ENCODE results near the gene OSTC. TPM values are rescaled to one million over a fixed set of nuclear protein-coding genes. Genes with fewer than 3 reads are reported as not detected.
A peak's percentile ranks its signal among the peaks of the same experiment; 100 is the strongest.

The OSTC gene
- total RNA-seq, 6 experiments from 2014 or later, result 66.8 to 86.4 (median 76.9) TPM

GRCh38 chr4:108716340-108716739 is 65.9 kb downstream of the OSTC start:
- Histone ChIP-seq H3K4me3 (no peak overlapping the region), H3K4me1 (peaks cover 0 to 9% (median 0%) of the 10 kb centered on the region in 4 donors), H3K27me3 (no peaks in the 10 kb centered on the region), H3K36me3 (no peaks in the 10 kb centered on the region), H3K27ac (no peak overlapping the region), H3K9me3 (no peaks in the 10 kb centered on the region)
- intact Hi-C loops (cut with DNase I), result no loop called here
- peak in 1 of 4 donors; percentile 13 for TF ChIP-seq CTCF (IDR thresholded peaks at IDR 0.05)
- TF ChIP-seq POLR2A (IDR thresholded peaks at IDR 0.05), result no peak
- ATAC-seq, result peak in 1 of 4 donors; percentile 32
- DNase-seq, result no peak
- 21% methylated on average over 1 of the region's 2 CpGs for WGBS (ENCODE audit: insufficient coverage, low coverage, low lambda C conversion rate, missing lambda C conversion rate)

- Histone ChIP-seq H3K27me3 (no peaks in the 10 kb centered on the region), H3K4me3 (no peak overlapping the region), H3K4me1 (peaks cover 0 to 9% (median 0%) of the 10 kb centered on the region in 4 donors), H3K27ac (no peak overlapping the region), H3K36me3 (no peaks in the 10 kb centered on the region), H3K9me3 (no peaks in the 10 kb centered on the region)
- ATAC-seq (no peak), DNase-seq (no peak)
- intact Hi-C loops (cut with DNase I), result no loop called here
- no peak for TF ChIP-seq POLR2A (IDR thresholded peaks at IDR 0.05)
- no peak for TF ChIP-seq CTCF (IDR thresholded peaks at IDR 0.05)
- WGBS (ENCODE audit: insufficient coverage, low coverage, low lambda C conversion rate, missing lambda C conversion rate), result 67% methylated on average over 2 of the region's 2 CpGs
Measured at GRCh38 chr4:108717386-108717785, 67.0 kb downstream of the OSTC start.

Small RNAs within 50 kb of the gene (small RNA-seq; reads per million reads assigned to genes)
- gene RNU6-431P, result 0 reads per million in 2 experiments

Other genes with a start within 250 kb of the OSTC start
- 100 to 1,000 TPM; 357 to 441 (median 411) TPM for gene RPL34, start 30.0 kb upstream of the OSTC start, total RNA-seq
- gene ETNPPL, start 112.5 kb downstream of the OSTC start, total RNA-seq, result 100 to 1,000 TPM in 1 of 6 experiments, 10 to 100 TPM in 5; 15.7 to 125 (median 22.5) TPM